Measurements from ENCODE around the gene OTUD5.
"Not testable (repeated sequence)": the region's sequence is repeated elsewhere in the genome, so short reads cannot be mapped to it uniquely, and the experiment has no call there.

The OTUD5 gene

DNA sequence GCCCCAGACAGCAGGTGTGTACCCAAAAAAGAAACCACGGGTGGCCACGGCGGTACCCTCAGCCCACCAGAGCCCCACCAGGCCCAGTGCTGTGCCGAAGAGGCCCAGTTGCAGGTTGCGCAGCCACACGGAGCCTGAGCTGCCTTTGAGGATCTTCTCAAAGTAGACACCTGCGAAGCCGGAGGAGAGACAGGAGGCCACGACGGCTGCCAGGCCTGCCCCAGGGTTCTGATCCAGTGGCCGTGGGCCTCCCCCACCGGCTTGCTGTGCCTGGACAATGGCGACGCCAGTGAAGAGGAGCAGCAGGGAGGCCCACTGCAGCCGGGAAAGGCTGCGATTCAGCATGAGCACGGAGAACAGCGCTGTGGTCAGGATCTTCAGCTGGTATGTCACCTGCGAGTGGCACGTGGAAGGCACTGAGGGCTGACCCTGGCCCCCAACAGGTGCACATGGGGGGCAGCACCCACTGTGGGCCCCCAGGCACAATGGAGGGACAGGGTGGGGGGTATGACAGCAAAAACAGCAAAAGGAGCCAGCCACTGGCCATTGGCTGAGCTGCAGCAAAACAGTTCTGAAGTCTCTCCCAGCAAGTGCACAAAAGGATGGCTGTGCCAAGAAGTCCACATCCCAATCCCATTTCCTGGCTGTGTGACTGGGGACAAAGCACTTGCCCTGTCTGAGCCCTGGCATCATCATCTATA, 52.2 kb downstream of the OTUD5 start:
- no peak for DNase-seq

DNA sequence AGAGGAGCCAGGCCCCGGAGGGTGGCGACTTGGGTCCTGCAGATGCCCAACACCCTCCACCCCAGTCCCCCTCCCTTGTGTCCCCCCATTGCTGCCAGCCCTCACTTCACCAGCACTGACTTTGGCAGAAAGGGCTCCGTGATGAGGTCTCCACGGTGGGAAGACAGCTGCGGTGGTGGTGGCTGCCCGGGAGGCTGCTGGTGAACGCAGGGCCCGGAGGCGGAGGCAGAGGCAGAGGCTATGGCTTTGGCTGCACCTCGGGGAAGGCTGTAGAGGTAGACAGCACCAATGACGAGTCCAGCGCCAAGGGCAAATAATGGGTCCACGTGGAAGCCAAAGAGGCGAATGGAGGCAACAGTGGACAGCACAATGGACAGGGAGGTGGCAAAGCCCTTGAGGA, 52.8 kb downstream of the OTUD5 start:
- no peak for DNase-seq

- no peak for DNase-seq
Measured at GRCh38 chrX:48904180-48904579, 53.2 kb downstream of the OTUD5 start.

DNA sequence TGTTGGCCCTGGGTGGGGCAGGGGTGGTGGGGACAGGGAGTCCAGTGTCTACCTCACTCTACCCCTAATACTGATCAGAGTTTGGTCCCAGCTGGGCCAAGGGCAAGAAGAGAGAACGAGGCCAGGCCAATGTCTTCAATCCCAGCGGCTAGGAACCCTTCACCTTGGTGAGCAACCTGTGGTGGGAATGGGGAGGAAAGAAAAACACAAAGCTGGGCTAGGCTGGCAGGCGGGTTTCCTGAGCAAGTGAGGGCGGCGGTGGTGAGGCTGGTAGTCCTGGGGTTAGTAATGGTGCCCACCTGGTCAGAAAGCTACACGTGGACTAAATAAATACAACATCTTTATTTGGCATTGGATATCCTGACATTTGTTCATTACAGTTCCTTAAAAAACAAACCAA, 54.1 kb downstream of the OTUD5 start:
- no peak for DNase-seq

GRCh38 chrX:48902776-48903175, 54.6 kb downstream of the OTUD5 start:
- DNase-seq = no peak

- no peak for DNase-seq
Measured at GRCh38 chrX:48902135-48902534, 55.3 kb downstream of the OTUD5 start.

DNA sequence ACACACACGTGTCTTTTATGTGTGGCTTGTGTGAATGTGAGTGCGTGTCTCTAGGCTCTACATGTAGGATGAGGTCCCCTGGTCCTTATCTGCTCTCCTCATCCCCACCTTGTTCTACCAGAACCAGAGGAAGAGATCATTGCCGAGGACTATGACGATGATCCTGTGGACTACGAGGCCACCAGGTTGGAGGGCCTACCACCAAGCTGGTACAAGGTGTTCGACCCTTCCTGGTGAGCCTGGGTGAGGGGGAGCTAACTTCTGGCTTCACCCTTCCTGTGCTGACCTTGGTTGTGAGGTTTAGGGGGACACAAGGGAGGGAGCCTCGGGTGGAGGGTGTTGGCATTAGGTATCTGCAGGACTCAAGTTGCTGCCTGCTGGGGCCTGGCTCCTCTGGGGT, 56.3 kb downstream of the OTUD5 start:
- no peak for DNase-seq

GRCh38 chrX:48899078-48899410, 58.4 kb downstream of the OTUD5 start:
- DNase-seq = no peak

- peak; percentile 94 for DNase-seq
Measured at GRCh38 chrX:48897625-48898306, 59.6 kb downstream of the OTUD5 start, which contains the start of the genes PQBP1 and TIMM17B. TSS of gene PQBP1 (plus strand) at chrX:48897930. CDS start at chrX:48898510, 580 bp downstream. TSS of gene TIMM17B (minus strand) at chrX:48897768. CDS start at chrX:48897749, 19 bp downstream.

DNA sequence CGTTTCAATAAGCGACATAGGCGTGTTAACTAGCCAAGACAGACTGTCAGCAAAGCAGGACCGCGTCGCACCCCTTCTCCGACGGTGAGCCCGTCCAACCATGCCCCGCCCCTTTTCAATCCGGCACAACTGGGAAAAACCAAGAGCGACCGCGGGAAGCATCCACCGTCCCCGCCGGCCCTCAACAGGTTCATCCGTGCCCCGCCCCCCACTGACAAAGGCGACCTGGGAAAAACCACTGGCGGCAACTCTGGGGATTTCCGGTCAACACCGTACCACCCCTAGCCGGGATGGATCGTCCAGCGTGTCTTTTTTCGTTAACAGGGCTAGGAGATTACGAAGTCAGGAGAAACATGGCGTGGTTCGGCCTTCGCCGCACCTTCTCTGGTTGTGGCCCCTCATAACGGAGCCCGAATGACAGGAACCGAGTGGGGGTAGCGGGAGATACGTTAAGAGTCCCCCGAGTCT, 60.2 kb downstream of the OTUD5 start:
- peak; percentile 9 for DNase-seq

GRCh38 chrX:48896611-48897011, 60.8 kb downstream of the OTUD5 start:
- no peak for DNase-seq

- no peak for DNase-seq
Measured at GRCh38 chrX:48894891-48895290, 62.5 kb downstream of the OTUD5 start.

GRCh38 chrX:48893556-48894348, 63.7 kb downstream of the OTUD5 start:
- no peak for DNase-seq

DNA sequence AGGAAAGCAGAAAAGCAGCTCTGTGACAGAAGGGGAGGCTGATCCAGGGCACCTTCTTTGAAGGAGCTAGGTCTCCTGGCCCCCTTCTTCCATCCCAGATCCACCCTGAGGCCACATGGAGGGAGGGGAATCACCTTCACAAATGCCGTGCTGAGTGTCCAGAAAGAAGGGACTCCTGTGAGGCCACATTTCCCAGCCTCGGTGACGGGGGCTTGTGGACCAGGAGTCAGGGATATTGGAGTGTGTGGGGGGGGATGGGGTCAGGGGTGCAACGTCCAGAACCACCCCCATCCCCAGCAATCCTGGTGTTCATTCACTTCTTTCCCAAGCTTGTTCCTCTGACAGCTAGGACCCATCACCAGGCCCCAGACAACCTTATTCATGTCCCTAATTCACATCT, 64.5 kb downstream of the OTUD5 start:
- no peak for DNase-seq

DNA sequence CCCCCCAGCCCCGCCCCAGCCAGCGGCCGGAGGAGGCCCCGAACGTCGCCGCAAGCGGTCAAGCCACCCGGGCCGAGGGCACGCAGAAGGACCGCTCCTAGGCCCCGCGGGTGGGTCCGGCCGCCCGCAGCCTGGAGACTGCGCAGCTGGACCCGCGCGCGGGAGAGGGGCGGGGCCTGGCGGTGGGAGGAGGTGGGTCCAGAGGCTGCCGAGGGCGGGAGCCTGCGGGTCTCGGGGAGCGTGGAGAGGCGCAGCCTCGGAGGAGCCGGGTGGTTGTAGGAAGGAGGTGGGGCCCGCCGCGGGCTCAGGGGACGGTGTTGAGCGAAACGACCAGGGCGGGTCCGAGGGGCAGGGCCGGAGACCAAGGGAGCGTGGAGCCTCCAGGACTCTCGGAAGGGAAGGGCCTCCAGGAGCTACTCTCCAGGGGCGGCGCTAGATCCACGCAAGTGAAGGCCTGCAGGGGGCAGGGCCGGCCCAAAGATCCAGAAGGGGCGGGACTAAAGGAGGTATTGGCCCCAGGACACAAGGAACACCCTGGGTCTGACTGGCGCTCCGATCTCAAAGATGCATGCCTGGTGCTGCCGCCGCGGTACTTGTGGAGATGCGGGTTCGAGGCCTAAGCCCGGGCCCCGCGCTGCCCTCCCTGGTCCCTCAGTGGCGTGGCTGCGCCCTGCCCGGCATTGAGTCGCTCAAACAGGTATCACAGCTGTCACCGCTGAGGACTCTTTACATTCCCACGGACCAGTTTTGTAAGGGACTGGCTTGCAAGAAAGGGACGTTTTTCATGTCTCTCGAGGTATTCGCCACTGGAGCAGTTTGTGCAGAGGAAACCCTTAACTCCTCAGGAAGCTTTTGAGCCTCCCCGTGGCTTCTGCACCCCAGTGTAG, 65.8 kb downstream of the OTUD5 start:
- peak; percentile 55 for DNase-seq

- DNase-seq = no peak
Measured at GRCh38 chrX:48890934-48891401, 66.4 kb downstream of the OTUD5 start.

DNA sequence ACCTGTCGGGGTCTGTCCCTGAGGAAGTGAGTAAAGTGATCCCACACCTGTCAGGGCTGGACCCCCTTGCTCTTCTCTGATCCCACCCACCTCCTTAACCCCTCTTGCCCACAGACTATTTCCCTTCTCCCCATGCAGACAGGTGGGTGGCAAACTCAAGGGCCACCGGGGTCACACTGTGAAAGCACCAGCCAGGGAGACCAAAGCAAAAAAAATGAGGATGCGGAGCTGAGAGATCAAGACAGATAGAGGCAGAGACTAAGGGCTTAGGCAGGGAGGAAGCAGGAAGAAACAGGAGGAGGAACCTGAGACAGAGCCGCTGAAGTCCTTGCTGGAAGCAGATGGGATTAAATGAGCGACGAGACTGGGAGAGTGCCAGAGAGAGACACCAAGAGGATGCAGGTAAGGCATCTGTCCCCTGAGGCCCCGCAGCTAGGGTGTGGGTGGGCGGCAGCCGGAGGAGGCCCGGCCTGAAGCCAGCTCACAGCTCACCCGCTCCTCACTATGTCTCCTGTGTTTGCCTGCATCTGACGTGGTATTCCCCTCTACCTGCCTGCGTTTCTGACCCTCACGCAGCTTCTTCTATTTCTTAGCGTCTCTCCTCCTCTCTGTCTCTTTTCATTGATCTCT, 67.0 kb downstream of the OTUD5 start:
- peak; percentile 2 for DNase-seq

GRCh38 chrX:48886586-48886985, 70.8 kb downstream of the OTUD5 start:
- DNase-seq = not testable (repeated sequence)

GRCh38 chrX:48883729-48884128, 73.7 kb downstream of the OTUD5 start:
- DNase-seq = no peak

DNA sequence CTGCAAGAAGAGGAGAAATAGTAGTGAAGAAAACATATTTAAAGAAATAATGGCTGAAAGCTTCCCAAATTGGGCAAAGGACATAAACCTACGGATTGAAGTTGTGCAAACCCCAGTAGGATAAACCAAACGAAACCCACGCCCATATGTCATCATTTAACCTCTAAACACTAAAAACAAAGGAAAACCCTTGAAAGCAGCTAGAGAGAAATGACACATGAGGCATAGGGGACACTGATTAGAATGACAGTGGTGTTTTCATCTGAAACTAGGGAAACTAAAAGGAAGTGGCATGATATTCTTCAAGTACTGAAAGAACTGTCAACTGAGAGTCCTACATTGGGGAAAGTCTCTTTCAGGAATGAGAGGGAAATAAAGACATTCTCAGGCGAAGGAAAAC, 80.5 kb downstream of the OTUD5 start:
- DNase-seq = not testable (repeated sequence)
